Mucosa of descending colon (tissue), 3 donors: ENCODE results near the gene SRPK1. TPM values are rescaled to one million over a fixed set of nuclear protein-coding genes. Genes with fewer than 3 reads are reported as not detected.
A peak's percentile ranks its signal among the peaks of the same experiment; 100 is the strongest.

Source experiments
- ATAC-seq: fragments of 200-7000 bp; cut with Tn5 transposase; one replicate; pipeline ENCODE4 v1.9.1; 2020; ENCODE audit warnings: mild to moderate bottlenecking, moderate library complexity
- DNase-seq, 3 donors: peaks; one replicate each; pipeline ENCODE4 v3.0.0-alpha.2; 2020
- H3K36me3 ChIP-seq: fragments of 200-600 bp; one replicate; pipeline ENCODE4 v1.8.0; 2021; ENCODE audit warnings: low read depth, mild to moderate bottlenecking
- H3K4me1 ChIP-seq: fragments of 200-600 bp; one replicate; pipeline ENCODE4 v1.8.0; 2021; ENCODE audit warnings: low read depth, mild to moderate bottlenecking
- H3K4me3 ChIP-seq: fragments of 200-600 bp; one replicate; pipeline ENCODE4 v1.8.0; 2021; ENCODE audit warnings: mild to moderate bottlenecking
- H3K9me3 ChIP-seq: fragments of 200-600 bp; one replicate; pipeline ENCODE4 v1.8.0; 2021; ENCODE audit warnings: mild to moderate bottlenecking
- CTCF ChIP-seq: fragments of 200-600 bp; IDR thresholded peaks from one replicate; pipeline ENCODE4 v1.8.0; 2022; ENCODE audit warnings: antibody characterized with exemption, mild to moderate bottlenecking
- intact Hi-C, 2 donors: fragments of 100-400 bp; cut with DNase I in 1 of 2; cut with micrococcal nuclease in 1 of 2; formaldehyde crosslinking; loops; one replicate each; pipeline versions ENCODE4 v1.11.0 to v1.11.1; 2022; cut with DNase I, micrococcal nuclease
- total RNA-seq, 3 donors: library from RNA; stranded (reverse); fragmentation: NEBNext Ultra II Directional in 2 of 3; extraction: Animal tissue kit (Norgen Biotek cat#: 25700) in 2 of 3; gene quantifications; one replicate each; pipeline versions ENCODE4 v1.2.1 to v1.2.4, GENCODE V29; 2021 to 2023
- donor health status: DM: no; HTN: no; CAD: no; lungs with moderate emphysema.
- donor health status: DM: no; HTN: no; CAD: no.
- donor health status: DM: no; HTN: yes; CAD: no.

SRPK1 gene
- total RNA-seq, 3 donors from 2014 or later, result 57.3 to 84.3 (median 75.8) TPM

DNA sequence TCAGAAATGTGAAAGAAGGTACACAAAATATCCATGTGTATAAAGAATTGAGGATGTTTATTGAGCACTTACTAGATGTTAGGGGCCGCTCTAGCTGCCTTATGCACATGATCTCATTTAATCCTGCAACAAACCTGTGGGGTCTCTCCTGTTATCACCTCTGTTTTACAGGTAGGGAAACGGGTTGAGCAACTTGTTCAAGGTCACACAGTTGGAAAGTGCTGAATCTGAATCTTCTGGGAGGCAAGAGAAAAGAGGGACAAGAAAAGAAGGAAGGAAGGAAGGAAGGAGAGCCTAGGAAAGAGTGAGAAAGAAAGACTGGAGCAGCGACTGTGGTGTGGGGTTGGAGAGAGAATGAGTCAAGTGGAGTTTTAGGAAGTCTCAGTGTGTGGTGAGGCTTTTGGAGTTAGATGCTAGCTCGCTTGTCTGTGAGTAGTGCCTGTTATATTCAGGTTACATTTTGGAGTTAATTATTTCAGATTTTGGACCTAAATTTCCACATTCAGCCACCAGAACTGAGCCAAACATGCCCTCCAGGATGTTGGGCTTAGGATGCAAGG lies 132.4 kb downstream of the SRPK1 start:
- H3K4me1 ChIP-seq, result no peaks in the 10 kb centered on the region
- H3K4me3 ChIP-seq, result no peak overlapping the region
- ATAC-seq (no peak), DNase-seq (no peak)
- TF ChIP-seq CTCF, result no peak
- H3K9me3 ChIP-seq, result no peaks in the 10 kb centered on the region
- intact Hi-C loops, result no loop called here
- no peaks in the 10 kb centered on the region for H3K36me3 ChIP-seq

DNA sequence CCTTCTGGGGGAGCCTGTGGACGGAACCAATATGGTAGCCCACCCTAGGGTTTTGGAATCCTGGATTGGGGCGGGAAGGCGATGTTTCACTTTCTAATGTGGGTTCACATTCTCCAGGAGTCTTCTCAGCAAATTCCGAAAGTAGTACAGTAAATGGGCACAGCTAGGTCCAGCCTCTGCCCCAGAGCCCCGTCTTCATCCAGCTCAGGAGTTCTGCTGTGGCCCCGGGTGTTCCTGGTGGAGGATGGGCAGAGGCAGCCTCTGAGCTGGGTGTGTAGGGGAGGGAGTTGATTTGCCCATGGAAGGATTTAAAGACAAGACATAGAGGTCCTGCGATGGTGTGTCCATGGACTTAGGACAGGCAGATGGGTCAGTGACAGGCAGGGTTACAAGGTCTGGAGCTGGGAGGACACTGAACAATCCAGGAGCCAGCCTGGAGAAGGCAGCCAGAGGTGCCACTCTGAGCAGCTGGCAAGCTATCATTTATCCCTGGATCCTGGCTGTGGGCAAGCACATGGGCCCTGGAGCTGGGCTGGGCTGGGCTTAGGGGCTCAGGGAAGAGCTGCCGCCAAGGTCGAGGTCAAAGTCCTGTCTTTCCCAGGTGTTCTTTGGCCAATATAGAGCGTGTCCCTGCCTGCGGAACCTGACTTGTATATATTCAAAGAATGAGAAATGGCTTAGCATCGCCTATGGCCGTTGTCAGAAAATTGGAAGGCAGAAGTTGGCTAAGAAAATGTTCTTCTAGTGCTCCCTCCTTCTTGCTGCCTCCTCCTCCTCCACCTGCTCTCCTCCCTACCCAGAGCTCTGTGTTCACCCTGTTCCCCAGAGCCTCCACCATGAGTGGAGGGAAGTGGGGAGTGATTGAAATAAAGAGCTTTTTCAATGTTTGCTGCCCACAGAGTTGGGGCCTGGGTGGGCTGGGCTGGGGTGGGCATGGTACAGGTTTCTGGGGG lies 133.4 kb downstream of the SRPK1 start:
- no peak for TF ChIP-seq CTCF
- intact Hi-C loops, result no loop called here
- H3K9me3 ChIP-seq, result no peaks in the 10 kb centered on the region
- ATAC-seq (peak; percentile 23), DNase-seq (no peak)
- H3K36me3 ChIP-seq, result no peaks in the 10 kb centered on the region
- H3K4me3 ChIP-seq, result no peak overlapping the region
- H3K4me1 ChIP-seq, result no peaks in the 10 kb centered on the region

DNA sequence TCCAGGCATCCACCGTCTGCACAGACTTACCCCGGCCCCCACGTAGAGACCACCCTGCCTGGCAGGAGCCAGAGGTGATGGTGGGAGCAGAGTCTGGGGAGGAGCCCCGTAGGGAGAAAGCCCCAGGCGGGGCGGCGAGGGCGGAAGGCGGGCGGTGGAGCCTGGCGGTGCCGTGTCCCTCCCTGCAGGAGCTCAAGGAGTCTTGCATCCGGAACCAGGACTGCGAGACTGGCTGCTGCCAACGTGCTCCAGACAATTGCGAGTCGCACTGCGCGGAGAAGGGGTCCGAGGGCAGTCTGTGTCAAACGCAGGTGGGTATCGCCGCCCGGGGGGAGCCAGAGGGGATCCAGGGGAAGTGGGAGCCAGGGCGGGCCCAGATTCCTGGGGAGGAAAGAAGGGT lies 134.1 kb downstream of the SRPK1 start:
- TF ChIP-seq CTCF, result no peak
- Histone ChIP-seq H3K4me3 (no peak overlapping the region), H3K36me3 (no peaks in the 10 kb centered on the region), H3K9me3 (no peaks in the 10 kb centered on the region), H3K4me1 (no peaks in the 10 kb centered on the region)
- ATAC-seq (peak; percentile 21), DNase-seq (no peak)
- intact Hi-C loops, result no loop called here

- intact Hi-C loops, result no loop called here
- no peak for DNase-seq
- Histone ChIP-seq H3K9me3 (no peaks in the 10 kb centered on the region), H3K4me1 (no peaks in the 10 kb centered on the region), H3K4me3 (no peak overlapping the region), H3K36me3 (no peaks in the 10 kb centered on the region)
- no peak for ATAC-seq
- TF ChIP-seq CTCF, result no peak
Measured at GRCh38 chr6:35786272-35786671, 134.6 kb downstream of the SRPK1 start.

DNA sequence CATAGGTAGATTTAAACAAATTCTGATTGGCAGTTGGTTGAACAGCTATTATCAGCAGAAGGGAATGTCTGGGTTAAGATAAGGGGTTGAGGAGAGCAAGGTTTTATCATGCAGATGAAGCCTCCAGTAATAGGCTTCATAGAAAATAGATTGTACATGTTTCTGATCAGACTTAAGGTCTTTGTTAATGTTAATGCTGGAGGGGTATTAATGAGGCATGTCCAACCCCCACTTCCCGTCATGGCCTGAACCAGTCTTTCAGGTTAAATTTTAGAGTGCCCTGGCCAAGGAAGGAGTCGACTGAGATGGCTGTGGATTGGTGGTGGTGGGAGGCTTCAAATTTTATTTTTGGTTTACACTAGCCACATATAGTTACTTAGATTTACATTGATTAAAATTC lies 136.7 kb downstream of the SRPK1 start:
- intact Hi-C loops, result no loop called here
- ATAC-seq, result no peak
- TF ChIP-seq CTCF, result no peak

More for the DNA sequence above, 136.7 kb downstream of the SRPK1 start:
- no peak overlapping the region for H3K4me3 ChIP-seq
- no peaks in the 10 kb centered on the region for H3K36me3 ChIP-seq
- H3K4me1 ChIP-seq, result no peaks in the 10 kb centered on the region
- no peaks in the 10 kb centered on the region for H3K9me3 ChIP-seq
- DNase-seq, result no peak

Other genes with a start within 250 kb of the SRPK1 start
- gene FKBP5, start 232.2 kb downstream of the SRPK1 start, total RNA-seq, result 100 to 1,000 TPM in 2 of 3 donors, 10 to 100 TPM in 1; 22.1 to 174 (median 150) TPM
- under 1 TPM; 0.31 to 0.55 (median 0.44) TPM for gene ARMC12, start 184.1 kb downstream of the SRPK1 start, total RNA-seq
- gene CLPSL2, start 144.5 kb downstream of the SRPK1 start, total RNA-seq, result not detected
- not detected for gene CLPSL1, start 140.1 kb downstream of the SRPK1 start, total RNA-seq
- gene CLPS, start 123.8 kb downstream of the SRPK1 start, total RNA-seq, result not detected
- gene LHFPL5, start 115.7 kb downstream of the SRPK1 start, total RNA-seq, result under 1 TPM in 1 of 3 donors, not detected in 2; 0.19 TPM
- gene SLC26A8, start 103.5 kb upstream of the SRPK1 start, total RNA-seq, result 1 to 10 TPM in 1 of 3 donors, under 1 TPM in 2; 0.28 to 1.0 (median 0.35) TPM
- 10 to 100 TPM; 56.1 to 67.7 (median 63.2) TPM for gene MAPK14, start 106.7 kb upstream of the SRPK1 start, total RNA-seq
- gene MAPK13, start 209.4 kb upstream of the SRPK1 start, total RNA-seq, result 100 to 1,000 TPM in 2 of 3 donors, 10 to 100 TPM in 1; 82.7 to 173 (median 157) TPM